DOHH2 (cell line): ENCODE measurements around the gene MYH11.
A peak's percentile ranks its signal among the peaks of the same experiment; 100 is the strongest.

Experiments used
- H3F3A ChIP-seq: fragments of 200-600 bp; sonication (generic), shearing (Covaris generic); 2 replicates; pipeline ENCODE4 v1.6.0; 2016; ENCODE audit warnings: antibody characterized with exemption, mild to moderate bottlenecking; ENCODE audit not compliant: control insufficient read depth, insufficient read depth
- H3K27ac ChIP-seq: fragments of 200-600 bp; sonication (generic); 2 replicates; pipeline ENCODE4 v1.5.1; 2014; ENCODE audit warnings: low read depth, mild to moderate bottlenecking, low read length, moderate library complexity
- H3K27me3 ChIP-seq: fragments of 200-600 bp; sonication (generic); 2 replicates; pipeline ENCODE4 v1.6.1; 2014; ENCODE audit warnings: mild to moderate bottlenecking, low read length, mixed read lengths; ENCODE audit not compliant: control insufficient read depth
- H3K36me3 ChIP-seq: fragments of 200-600 bp; sonication (generic); 2 replicates; pipeline ENCODE4 v1.6.1; 2014; ENCODE audit warnings: mild to moderate bottlenecking, low read length, moderate library complexity, mixed read lengths; ENCODE audit not compliant: control insufficient read depth
- H3K4me1 ChIP-seq: fragments of 200-600 bp; sonication (generic); 2 replicates; pipeline ENCODE4 v1.6.1; 2014; ENCODE audit warnings: mild to moderate bottlenecking, low read length, mixed read lengths; ENCODE audit not compliant: control insufficient read depth
- H3K4me2 ChIP-seq: fragments of 200-600 bp; sonication (generic); 2 replicates; pipeline ENCODE4 v1.6.0; 2014; ENCODE audit warnings: mild to moderate bottlenecking, low read length, moderate library complexity
- H3K4me3 ChIP-seq: fragments of 200-600 bp; sonication (generic); 2 replicates; pipeline ENCODE4 v1.5.1; 2014; ENCODE audit warnings: mild to moderate bottlenecking, low read length, mixed read lengths
- H3K79me2 ChIP-seq: fragments of 200-600 bp; sonication (generic); 2 replicates; pipeline ENCODE4 v1.6.1; 2014; ENCODE audit warnings: mild to moderate bottlenecking, low read length, mixed read lengths; ENCODE audit not compliant: control insufficient read depth
- H3K9me2 ChIP-seq: fragments of 200-600 bp; sonication (generic); replicated peaks from 2 replicates; pipeline ENCODE4 v1.6.1; 2014; ENCODE audit warnings: mild to moderate bottlenecking, low read length, mixed read lengths; ENCODE audit not compliant: control insufficient read depth
- H3K9me3 ChIP-seq: fragments of 200-600 bp; sonication (generic); 2 replicates; pipeline ENCODE4 v1.6.1; 2014; ENCODE audit warnings: antibody characterized with exemption, low read length, mixed read lengths; ENCODE audit not compliant: control insufficient read depth, insufficient read depth
- H4K20me1 ChIP-seq: fragments of 200-600 bp; sonication (generic); 2 replicates; pipeline ENCODE4 v1.6.0; 2014; ENCODE audit warnings: low read depth, mild to moderate bottlenecking, antibody characterized with exemption, low read length, moderate library complexity; ENCODE audit not compliant: control insufficient read depth, insufficient read depth
- EZH2phosphoT487 ChIP-seq: fragments of 200-600 bp; sonication (generic); IDR thresholded peaks from 2 replicates; pipeline ENCODE4 v1.6.1; 2017; ENCODE audit warnings: borderline replicate concordance, mild to moderate bottlenecking, antibody characterized with exemption, low read length, moderate library complexity, mixed read lengths
- TF ChIP-seq, protein P1 (sequence below): fragments of 200-600 bp; sonication (generic); IDR thresholded peaks from one replicate; pipeline ENCODE4 v1.5.1; 2014; ENCODE audit warnings: antibody characterized with exemption, mild to moderate bottlenecking, low read depth, low read length; ENCODE audit not compliant: poor library complexity, severe bottlenecking

The MYH11 gene

DNA sequence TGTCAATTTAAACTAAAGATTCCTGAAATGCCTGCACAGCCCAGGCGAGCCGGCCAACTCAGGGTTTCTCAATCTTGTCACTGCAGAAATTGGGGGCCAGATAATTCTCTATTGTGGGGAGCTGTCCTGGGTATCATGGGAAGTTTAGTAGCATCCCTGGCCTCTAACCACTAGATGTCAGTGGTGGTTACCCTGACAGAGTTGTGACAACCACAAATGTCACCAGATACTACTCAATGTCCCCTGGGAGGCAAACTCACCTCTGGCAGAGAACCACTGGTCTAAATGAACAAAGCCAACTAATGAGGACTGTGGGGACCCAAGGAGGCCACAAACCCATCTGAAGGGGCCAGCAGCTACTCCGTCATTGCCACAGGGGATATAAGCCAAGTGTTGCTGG lies 90.9 kb downstream of the MYH11 start:
- no peaks in the 10 kb centered on the region for H3K9me2 ChIP-seq
- no peak for TF ChIP-seq EZH2phosphoT487
- TF ChIP-seq, protein P1, sequence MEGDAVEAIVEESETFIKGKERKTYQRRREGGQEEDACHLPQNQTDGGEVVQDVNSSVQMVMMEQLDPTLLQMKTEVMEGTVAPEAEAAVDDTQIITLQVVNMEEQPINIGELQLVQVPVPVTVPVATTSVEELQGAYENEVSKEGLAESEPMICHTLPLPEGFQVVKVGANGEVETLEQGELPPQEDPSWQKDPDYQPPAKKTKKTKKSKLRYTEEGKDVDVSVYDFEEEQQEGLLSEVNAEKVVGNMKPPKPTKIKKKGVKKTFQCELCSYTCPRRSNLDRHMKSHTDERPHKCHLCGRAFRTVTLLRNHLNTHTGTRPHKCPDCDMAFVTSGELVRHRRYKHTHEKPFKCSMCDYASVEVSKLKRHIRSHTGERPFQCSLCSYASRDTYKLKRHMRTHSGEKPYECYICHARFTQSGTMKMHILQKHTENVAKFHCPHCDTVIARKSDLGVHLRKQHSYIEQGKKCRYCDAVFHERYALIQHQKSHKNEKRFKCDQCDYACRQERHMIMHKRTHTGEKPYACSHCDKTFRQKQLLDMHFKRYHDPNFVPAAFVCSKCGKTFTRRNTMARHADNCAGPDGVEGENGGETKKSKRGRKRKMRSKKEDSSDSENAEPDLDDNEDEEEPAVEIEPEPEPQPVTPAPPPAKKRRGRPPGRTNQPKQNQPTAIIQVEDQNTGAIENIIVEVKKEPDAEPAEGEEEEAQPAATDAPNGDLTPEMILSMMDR: peak; percentile 85
- H3K79me2 ChIP-seq: no peaks in the 10 kb centered on the region
- no peaks in the 10 kb centered on the region for H3F3A ChIP-seq
- H3K9me3 ChIP-seq: no peaks in the 10 kb centered on the region
- no peaks in the 10 kb centered on the region for H3K27me3 ChIP-seq
- no peak overlapping the region for H3K4me2 ChIP-seq
- no peak overlapping the region for H3K4me3 ChIP-seq
- no peaks in the 10 kb centered on the region for H4K20me1 ChIP-seq
- H3K36me3 ChIP-seq: no peaks in the 10 kb centered on the region
- peaks cover 4% of the 10 kb centered on the region for H3K4me1 ChIP-seq
- H3K27ac ChIP-seq: no peak overlapping the region

DNA sequence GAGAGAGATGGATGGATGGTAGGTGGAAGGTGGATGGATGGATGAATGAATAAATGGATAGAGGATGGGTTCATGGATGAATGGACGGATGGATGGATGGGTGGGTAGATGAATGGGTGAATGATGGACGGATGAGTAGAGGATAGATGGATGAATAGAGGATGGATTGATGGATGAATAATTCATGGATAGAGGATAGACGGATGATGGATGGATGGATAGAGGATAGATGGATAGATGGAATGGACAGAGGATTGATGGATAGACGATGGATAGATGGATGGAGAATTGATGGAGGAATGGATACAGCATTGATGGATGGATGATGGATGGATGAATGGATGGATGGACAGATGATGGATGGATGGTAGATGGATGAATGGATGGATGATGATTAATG lies 91.7 kb downstream of the MYH11 start:
- H3K9me3 ChIP-seq: no peaks in the 10 kb centered on the region
- H3K27me3 ChIP-seq: no peaks in the 10 kb centered on the region
- peaks cover 4% of the 10 kb centered on the region for H3K4me1 ChIP-seq
- H3K36me3 ChIP-seq: no peaks in the 10 kb centered on the region
- TF ChIP-seq EZH2phosphoT487: no peak
- TF ChIP-seq, protein P1: no peak
- H4K20me1 ChIP-seq: no peaks in the 10 kb centered on the region
- H3K4me2 ChIP-seq: no peak overlapping the region
- no peaks in the 10 kb centered on the region for H3F3A ChIP-seq
- no peaks in the 10 kb centered on the region for H3K9me2 ChIP-seq
- H3K79me2 ChIP-seq: no peaks in the 10 kb centered on the region
- no peak overlapping the region for H3K4me3 ChIP-seq
- H3K27ac ChIP-seq: no peak overlapping the region

DNA sequence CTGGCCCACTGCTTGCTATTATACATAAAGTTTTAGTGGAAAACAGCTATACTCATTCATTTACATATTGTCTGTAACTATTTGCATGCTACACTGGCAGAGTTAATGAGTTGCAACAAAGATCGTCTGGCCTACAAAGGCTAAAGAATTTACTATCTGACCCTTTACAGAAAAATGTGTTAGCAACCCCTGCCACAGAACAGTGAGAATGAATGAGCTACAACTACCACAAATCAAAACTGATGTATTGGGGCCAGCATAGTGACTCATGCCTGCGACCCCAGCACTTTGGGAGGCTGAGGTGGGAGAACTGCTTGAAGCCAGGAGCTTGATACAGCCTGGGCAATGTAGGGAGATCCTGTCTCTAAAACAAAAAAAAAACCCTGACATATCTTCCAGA lies 92.7 kb downstream of the MYH11 start:
- Histone ChIP-seq H3K36me3 (no peaks in the 10 kb centered on the region), H3K4me3 (no peak overlapping the region), H4K20me1 (no peaks in the 10 kb centered on the region), H3K9me3 (no peaks in the 10 kb centered on the region), H3K79me2 (no peaks in the 10 kb centered on the region), H3K4me1 (peaks cover 4% of the 10 kb centered on the region), H3K27ac (no peak overlapping the region), H3K4me2 (no peak overlapping the region), H3K27me3 (no peaks in the 10 kb centered on the region), H3F3A (no peaks in the 10 kb centered on the region), H3K9me2 (no peaks in the 10 kb centered on the region)
- TF ChIP-seq, protein P1: no peak
- TF ChIP-seq EZH2phosphoT487: no peak

DNA sequence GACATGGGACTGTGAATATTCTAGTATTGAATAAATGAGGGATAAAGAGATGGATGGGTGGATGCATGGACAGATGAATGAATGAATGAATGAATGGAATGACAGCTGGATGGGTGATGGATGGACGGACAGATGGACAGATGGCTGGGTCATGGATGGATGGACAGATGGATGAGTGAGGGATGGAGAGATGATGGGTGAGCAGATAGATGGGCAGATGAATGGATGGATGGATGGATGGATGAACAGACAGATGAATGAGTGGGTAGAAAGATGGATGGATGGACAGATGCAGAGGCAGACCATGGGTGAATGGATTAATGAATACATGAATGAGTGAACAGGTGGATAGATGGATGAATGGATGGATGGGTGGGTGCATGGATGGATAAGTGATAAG lies 96.7 kb downstream of the MYH11 start:
- H3K36me3 ChIP-seq: no peaks in the 10 kb centered on the region
- no peak for TF ChIP-seq EZH2phosphoT487
- TF ChIP-seq, protein P1: no peak
- peaks cover 8% of the 10 kb centered on the region for H3K4me1 ChIP-seq
- H3K27me3 ChIP-seq: no peaks in the 10 kb centered on the region
- no peaks in the 10 kb centered on the region for H3F3A ChIP-seq
- no peak overlapping the region for H3K4me3 ChIP-seq
- H3K9me2 ChIP-seq: no peaks in the 10 kb centered on the region
- H4K20me1 ChIP-seq: no peaks in the 10 kb centered on the region
- no peak overlapping the region for H3K4me2 ChIP-seq
- no peak overlapping the region for H3K27ac ChIP-seq
- no peaks in the 10 kb centered on the region for H3K9me3 ChIP-seq
- no peaks in the 10 kb centered on the region for H3K79me2 ChIP-seq
